Mammary epithelial cell (primary cell): ENCODE data around the gene OR7E24.

ENCODE experiments used
- CTCF ChIP-seq, 2 donors: IDR thresholded peaks in 1 of 2; conservative IDR thresholded peaks in 1 of 2; 2 replicates each; pipeline ENCODE4 v1.5.1; 2011 to 2012; ENCODE audit warnings: inconsistent platforms in 2 of 2, low read length in 2 of 2, mild to moderate bottlenecking in 2 of 2, control low read depth in 1 of 2, low read depth in 1 of 2; ENCODE audit not compliant: insufficient read depth in 1 of 2; ENCODE audit errors: extremely low read depth in 1 of 2
- EZH2 ChIP-seq: IDR thresholded peaks from 2 replicates; pipeline ENCODE4 v1.6.1; 2012; ENCODE audit warnings: low read length, inconsistent platforms, borderline replicate concordance

GRCh38 chr19:9289231-9289884, 38.6 kb downstream of the OR7E24 start:
- TF ChIP-seq CTCF (conservative IDR thresholded peaks at IDR 0.05 in 1 of 2, IDR thresholded peaks at IDR 0.05 in 1 of 2; ENCODE audit: extremely low read depth in 1 of 2, insufficient read depth in 1 of 2, low read depth in 1 of 2, low read length in 2 of 2) (no peak), EZH2 (no peak)
